ENCODE results near the gene DOCK1.

Gene DOCK1

DNA sequence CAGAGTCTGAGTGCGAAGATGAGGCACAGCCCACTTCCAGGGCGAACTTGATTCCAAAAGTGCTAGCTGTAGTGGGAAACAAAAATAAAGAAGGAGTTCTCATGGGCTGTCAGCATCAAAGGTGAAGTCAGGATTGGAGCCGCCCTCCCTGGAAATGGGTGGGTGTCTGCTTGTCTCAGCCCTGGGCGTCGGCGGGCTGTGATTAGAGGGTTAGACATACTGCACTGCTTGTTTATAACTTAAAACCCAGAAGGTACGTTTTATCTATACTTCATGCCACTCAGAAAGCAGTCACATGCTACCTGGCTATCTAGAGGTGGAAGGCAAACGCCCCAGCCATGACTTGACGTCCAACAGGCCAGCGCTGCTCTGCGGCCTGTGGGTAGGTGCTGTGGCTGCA lies 535.1 kb downstream of the DOCK1 start:
- DNase-seq: no peak

DNA sequence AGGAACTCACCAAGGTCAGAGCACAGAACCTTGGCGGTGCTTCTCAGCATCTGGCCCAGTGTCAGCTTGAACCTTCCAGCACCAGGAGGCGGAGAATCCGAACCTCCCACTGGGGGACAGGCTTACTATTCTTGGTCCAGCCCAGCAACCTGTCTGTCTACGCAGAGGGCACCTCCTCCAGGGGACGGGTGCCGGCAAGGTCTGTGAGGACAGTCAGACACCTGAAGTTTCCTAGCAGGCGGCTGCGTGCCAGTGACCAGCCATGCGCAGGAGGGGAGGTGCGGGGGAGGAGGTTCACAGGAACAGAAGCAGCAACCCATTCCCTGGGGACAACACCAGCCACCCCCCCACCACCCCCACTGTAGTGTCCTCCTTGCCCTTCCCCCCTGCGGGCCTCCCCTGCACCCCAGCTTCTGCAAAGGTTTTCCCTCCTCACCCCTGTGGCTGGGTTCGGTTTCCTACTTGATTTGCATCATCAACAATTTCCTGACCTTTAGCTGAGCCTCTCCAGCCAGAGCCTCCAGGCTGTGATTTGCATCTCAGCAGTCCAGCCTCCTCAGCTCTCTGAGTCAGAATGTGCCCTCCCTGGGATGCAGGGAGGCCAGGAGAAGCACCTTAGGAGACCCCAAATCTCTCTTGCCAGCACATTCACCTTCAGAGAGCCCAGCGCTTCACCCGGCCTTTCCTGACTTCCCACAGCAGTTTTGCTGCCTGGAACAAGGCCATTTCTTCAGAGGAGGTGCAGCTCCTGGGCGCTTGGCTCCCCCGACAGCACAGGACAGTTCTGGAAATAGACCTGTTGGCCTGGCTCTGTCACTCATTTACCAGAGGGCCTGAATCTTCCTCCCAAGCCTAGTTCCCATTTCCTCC lies 536.4 kb downstream of the DOCK1 start:
- no peak for DNase-seq

DNA sequence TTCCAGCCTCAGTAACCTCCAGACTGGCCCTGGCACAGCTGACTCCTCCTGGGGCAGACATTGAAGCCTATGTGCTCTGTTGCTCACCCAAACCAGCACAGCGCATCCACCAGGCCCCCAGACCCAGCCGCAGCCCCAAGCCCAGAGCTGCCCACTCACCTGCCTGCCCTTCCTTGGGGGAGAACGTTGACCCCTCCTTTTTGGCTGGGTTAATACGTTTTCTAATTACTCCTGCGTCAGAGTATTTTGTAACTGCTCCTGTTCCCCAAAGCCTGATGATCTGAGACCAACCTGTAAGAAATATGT lies 536.9 kb downstream of the DOCK1 start:
- DNase-seq: no peak

DNA sequence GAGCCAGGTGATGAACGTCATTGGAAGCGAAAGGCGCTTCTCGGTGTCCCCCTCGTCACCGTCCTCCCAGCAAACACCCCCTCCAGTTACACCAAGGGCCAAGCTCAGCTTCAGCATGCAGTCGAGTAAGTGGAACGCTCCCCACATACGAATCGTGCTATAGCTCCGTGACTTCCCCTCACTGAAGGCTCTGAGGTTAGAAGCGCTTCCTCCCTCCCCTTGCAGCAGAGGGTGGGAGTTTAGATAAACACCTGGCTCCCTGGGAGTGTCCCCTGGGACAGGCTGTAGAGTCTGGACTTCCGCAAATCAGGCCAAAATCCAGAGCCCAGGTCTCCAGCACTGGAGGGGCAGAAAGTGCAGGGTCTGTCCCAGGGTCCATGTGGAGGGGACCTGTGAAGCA lies 538.9 kb downstream of the DOCK1 start:
- DNase-seq: no peak

DNA sequence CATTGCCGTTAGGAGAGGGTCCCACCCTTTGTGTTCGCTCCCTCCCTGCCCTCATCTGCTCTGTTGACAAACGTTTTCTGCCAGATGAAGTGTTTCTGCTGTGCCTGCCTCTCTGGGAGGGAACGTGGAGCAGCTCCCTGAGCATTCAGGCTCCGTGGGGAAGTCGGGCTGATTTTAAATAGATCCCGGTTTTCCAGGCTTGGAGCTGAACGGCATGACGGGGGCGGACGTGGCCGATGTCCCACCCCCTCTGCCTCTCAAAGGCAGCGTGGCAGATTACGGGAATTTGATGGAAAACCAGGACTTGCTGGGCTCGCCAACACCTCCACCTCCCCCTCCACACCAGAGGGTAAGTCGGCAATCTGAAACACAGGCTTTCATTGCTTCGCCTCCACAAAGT lies 542.0 kb downstream of the DOCK1 start:
- DNase-seq: no peak

DNA sequence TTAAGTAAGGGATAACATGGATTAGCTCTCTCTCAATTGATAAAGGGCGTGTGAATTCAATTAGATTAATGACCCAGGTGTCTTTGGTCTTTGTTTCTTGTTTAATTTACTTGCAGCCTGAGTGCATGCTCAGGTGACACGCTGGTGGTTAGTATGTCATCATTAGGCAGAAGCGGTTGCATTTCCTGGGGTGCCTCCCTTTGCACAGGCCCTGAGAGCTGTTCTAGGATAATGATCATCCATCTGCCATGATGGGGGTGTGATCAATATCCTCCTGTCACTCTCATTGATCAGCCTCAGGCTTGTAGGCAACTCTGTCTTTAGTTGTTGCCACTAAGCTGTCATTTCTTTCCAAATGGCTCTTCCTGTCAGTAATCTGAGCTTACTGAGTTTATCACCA lies 544.3 kb downstream of the DOCK1 start:
- no peak for DNase-seq

DNA sequence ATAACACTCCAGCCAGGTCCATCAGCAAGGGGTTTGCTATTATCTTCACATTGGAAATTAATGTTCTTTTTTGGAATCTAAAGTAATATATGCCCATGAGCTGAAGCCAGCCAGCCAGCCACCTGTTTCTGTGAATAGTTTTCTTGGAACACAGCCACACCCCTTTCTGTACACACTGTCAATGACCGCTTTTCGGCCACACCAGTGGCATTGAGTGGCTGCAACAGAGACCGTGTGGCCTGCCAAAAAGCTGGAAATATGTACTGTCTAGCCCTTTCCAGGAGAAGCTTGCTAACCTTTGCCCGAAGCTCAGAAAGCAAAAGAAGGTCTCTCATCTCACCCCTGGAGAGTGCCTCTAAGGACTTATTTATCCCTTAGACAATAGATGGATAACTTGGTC lies 545.4 kb downstream of the DOCK1 start:
- no peak for DNase-seq

DNA sequence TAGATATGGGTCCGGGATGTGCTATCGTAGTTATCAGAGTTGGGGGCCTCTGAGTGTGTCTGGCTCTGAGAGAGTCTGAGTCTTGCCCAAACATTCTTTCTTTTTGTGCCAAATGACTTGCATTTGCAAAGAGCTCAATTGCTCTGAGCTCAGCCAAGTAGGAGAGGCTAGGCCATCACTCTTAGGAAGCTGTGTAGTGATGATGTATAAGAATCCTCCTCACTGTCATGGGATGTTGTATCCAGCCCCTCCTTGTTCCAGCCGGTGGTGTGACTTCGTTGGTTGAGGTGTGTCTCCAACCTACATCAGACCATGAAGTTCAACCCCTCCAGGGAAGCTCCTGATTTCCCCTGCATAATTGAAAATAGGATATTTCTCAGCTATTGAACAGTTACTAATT lies 546.4 kb downstream of the DOCK1 start:
- no peak for DNase-seq

DNA sequence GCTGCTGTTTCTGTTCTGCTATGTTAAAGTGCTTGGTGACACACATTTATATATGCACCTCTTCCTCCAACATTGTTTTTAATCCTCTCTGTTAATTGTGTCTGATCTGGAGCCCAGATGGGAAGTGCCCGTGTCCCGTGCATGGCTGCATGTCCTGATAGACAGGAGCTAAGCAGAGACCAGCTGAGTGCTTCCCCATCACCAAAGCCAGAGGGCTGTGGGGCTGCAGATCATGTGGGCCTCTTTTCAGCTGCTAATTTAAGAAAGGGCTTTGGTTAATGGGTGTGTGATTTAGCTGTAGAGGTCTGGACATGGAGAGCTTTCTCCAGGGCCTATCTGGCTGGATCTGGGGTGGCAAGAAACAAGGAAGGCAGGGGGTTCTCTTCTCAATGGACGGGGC lies 547.3 kb downstream of the DOCK1 start:
- no peak for DNase-seq

DNA sequence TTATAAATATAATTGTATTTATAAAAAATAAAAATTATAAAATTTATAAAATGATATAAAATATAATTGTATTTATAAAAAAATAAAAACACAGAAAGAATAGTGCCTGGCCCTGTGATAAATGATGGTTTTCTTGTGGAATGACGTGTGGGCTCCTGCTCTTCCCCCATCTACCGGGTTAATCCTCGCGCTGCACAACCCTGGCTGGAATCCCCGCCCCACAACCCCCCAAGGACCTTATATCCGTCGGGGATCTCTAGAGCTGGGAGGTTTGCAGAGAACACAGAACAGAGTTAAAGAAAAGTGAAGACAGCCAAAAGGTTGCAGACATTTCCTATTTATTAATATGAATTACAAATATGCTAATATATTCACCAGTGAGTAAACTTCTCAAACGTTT lies 548.5 kb downstream of the DOCK1 start:
- no peak for DNase-seq

DNA sequence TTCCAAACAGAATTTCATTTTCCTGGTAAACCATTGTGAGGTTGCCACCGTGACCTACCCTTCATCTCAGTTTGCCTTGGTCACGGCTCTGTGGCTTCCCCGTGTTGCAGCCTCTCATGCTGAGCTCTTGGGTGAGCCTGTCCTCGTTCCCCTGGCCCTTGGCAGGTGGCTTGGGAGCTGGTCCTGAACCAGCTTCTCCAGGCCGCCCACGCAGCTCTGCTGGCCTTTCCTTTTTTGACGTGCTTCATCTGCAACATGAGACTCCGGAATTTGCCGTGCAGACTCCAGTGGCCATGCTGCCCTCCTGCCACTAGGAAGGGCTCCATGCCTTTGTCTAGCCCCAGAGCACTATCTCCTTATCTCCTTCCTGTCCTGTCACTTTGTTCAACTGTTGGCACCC lies 550.9 kb downstream of the DOCK1 start:
- no peak for DNase-seq

DNA sequence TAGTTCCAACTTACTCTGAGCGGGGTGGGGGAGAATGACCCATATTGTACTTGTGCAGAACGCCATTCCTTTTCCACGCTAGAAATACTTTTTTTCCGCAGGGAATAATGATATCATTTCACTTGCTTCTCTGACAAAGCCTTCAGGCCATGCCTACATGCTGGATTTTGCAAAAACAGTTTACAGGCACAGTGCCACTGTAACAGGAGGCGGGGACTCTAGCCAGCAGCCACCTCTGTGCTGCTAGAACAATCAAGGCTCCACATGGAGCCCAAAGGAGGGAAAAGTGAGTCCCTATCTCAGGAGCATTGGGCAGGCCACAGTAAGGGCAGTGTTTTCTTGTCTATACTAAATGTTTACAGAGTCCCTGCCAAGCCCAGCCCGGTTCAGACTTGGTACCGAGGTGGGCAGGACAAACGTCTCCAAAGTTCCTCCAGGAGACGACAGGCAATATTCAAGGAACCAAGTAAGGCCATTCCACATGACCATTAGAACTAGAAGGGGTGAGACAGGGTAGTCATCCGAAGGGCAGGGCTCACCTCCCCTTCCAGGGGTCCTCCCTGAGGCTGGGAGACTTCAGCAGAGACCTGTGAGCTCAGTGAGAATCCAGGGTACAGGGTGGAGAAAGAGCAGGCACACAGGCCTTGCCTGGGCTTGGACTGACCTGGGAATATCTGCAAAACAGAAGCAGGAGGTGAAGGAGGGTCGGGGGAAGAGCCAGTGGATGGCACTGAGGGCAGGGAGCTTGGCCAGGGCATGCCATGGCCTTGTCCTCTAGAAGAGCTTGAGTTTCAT lies 553.0 kb downstream of the DOCK1 start:
- no peak for DNase-seq

DNA sequence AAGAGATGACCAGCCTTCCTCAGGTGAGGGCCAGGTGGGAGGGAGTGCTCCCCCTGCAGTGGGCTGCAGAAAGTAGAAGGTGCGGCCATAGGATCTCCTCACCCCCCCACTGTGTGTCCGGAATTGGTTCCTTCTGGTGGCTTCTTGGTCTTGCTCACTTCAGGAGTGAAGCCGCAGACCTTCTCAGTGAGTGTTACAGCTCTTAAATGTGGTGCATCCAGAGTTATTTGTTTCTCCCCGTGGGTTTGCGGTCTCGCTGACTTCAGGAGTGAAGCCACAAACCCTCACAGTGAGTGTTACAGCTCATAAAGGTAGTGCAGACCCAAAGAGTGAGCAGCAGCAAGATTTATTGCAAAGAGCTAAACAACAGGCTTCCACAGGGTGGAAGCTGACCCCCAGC lies 553.6 kb downstream of the DOCK1 start:
- no peak for DNase-seq

DNA sequence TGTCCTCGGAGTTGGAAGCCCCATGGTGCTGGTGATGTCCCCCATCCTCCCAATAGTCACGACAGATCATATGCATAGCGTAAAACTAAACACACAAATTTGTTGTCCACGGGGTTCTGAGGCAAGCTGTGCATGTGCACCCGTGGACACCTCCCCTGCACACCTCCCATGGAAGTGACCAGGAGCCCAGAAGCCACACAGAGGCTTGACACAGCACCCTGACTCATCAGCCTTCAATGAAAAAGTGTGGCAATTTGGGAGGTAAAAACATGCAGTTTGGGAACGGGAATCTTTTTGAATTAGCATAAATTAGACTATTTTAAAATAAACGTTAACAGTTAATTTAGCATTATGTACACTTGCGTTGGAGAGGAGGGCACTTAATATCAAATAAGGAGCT lies 554.7 kb downstream of the DOCK1 start:
- DNase-seq: no peak

DNA sequence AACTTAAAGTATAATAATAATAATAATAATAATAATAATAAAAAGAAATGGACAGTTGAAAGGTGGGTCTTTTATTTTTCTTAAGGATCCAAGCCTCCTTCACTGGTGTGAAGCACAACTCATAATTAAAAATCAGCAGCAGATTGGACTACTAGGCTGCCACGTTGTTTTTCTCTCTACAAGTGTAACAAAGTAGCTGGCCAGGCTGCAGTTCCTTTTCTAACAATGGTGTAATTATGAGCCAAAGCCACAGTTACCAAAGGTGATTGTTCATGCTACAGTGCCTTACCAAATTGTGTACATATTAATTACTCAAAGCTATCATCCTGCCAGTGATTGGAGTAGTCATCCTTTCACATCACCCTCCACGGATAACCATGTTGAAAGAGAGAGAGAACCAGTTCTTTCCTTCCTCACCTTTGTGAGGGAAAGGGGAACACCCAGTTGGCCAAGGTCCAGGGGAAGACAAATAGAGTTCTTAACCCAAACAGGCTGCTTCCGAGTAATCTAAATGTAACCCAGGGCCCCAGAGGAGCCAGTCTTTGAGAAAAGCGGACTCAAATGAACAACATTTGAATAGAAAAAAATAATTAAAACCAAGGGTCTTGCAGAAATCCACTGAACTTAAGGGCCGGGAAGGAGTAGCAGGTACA lies 557.5 kb downstream of the DOCK1 start:
- no peak for DNase-seq

DNA sequence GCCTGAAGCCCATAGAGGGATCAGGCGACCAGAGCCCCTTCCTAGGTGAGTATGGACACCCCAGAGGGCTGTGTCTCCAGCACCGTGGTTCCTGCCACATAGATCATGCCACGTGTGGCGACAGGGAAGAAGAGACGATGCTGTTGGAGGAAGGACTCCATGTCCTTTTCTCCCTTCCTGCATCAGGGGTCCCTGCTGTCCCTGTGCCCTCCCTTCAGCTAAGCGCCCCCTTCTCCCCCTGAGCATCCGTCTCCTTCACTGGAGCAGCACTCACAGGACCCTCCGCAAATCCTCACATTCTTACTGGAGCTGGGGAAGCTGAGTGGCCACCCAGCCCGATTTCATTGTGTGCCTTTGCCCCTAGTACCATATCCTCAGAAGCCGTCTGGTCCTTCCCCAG lies 558.3 kb downstream of the DOCK1 start:
- DNase-seq: no peak

DNA sequence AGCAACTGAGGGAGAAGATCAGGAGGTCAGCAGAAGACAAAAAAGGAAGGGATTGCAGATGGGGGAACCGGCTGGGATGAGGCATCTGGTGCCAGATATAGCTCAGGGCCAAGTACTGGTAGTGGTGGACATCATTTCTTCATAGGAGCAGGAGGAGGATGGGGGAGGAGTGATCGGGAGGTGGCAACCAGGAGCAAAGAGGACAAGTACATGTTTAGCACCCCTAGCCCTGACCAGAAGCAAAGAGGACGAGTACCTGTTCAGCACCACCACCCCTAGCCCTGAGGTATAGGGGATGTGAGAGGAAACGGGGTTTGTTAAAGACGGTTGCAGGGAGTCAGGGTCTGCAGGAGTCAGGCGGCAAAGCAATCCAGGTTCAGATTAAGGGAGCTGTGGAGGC lies 559.3 kb downstream of the DOCK1 start:
- no peak for DNase-seq

DNA sequence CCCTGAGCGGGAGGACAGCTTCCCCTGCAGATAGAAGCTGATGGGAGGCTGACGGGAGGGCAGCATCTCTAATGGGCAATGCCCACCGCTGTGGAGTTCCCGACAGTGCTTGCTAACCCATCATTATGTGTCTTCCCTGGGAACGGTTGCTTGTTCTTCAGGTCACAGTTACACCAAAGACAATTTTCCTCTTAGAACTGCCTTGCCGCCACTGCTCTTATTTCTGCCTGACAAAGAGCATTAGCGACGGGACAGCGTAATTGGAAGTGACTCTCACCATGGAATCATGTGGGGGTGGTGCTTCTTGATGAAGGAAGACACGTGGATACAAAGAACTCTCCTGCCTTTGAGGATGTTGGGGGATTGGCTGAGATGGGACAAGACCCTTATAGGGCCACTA lies 562.6 kb downstream of the DOCK1 start:
- no peak for DNase-seq

DNA sequence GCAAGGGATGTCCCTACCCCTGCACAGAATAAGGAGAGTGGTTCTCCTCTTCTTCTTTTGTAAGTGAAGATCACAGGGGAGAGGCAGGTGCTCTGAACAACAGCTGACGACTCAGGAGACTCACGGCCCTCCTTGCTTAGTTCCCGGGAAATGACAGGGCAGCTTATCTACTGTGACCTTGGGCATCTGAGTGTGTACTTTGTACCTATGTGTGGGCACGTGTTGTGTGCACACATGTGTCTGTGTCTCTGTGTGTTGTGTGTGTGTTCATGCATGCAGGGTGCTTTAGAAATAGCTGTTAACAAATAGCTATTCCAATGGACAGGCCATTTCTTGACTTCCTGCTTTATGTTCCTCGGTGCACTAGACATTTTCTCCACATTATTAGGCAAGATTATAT lies 563.4 kb downstream of the DOCK1 start:
- DNase-seq: no peak

DNA sequence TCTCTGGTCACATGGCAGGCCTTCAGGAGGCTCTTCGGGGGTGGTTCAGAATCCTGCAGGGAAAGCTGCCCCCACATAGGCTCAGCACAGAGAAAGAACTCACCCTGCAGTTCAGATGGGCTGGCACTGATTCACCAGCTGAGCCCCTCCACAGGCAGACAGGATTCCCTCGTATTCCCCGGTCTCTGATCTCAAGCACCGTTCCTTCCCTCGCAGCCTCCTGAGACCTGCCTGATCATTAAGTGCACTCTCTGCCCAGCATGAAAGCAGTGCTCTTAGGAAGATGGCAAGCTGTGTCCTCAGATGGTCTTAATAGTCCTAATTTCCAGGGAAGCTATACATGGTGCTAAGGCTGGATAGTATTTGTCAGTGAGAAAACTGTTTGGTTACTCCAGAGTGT lies 565.7 kb downstream of the DOCK1 start:
- no peak for DNase-seq

DNA sequence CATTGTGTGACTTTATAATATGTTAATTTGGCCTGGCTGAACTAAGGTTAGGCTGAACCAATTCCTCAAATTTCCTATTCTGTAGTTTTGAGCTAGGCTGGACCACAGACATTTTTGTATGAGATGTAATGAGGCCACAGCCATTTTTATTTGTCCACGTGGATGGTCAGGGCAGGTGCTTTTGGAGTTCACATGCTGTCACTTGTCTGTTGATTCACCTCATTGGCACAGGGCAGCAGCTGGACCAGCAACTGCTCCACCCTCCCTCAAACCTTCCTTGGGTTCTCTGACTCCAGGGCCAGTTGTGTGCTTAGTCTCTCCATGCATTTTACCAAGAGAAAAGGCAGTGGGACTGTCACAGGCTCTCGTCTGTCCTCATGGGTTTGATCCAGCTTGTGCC lies 567.7 kb downstream of the DOCK1 start:
- DNase-seq: no peak

DNA sequence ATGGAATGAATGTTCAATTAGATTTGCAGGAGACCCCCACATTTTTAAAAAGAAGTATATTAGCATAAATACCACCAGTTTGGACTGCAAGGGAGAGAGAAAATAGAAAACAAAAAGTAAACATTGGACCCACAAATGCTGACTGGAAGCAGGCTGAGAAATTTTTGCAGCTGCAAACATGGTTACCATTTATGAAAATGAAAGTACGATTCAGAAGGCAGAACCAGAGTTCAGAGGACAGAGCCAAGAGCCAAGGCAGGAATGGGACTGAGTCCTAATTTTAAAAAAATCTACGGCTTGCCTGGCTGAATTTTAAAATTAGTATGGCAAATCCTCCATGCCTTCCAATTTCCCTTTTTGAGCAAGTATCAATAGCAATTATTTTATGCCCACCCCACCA lies 569.3 kb downstream of the DOCK1 start:
- DNase-seq: no peak

DNA sequence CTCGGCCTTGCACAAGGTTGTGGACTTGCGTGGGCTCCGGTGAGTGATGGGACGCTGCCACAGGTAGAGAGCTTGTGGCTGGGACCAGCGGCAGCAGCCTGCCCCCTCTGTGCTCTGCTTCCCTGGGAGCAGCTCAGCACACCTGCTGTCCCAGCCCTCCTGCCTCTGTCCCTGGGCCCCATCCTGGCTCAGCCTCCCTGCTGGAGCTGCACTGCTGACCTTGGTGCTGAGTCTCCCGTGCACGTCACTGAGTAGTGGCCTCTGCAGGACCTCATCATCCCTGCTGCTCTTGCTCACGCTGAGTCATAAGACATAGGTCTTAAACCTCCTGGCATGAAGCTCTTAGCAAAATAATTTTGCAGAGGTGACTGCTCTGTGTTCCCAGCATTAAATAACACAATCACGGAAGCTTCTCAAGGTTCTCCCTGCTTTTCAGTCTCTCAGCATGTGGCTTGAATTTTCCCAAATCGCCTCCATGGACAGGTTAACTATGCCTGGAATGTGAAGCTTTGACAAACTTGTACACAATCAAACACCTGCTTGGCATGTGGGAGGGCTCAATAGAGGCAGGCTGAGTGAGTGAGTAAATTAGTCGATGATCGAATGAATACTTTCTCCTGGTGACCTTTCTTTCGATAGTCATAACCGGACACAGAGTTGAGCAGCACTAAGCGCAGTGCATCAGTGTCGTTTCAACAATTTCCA lies 580.1 kb downstream of the DOCK1 start:
- DNase-seq: no peak
